Tibial artery (tissue), 4 donors: ENCODE measurements around the gene HMGA1.

ENCODE experiments used
- DNase-seq, 2 donors: peaks; one replicate each; pipeline ENCODE4 v3.0.0-alpha.2; 2019
- H3K27ac ChIP-seq, 2 donors: fragments of 200-600 bp; sonication (generic) in 1 of 2; 1 replicate in 1 of 2; 2 replicates in 1 of 2; pipeline ENCODE4 v1.5.1; 2018 to 2019; ENCODE audit warnings: mild to moderate bottlenecking in 1 of 2
- H3K27me3 ChIP-seq, 2 donors: fragments of 200-600 bp; sonication (generic) in 1 of 2; one replicate each; pipeline versions ENCODE4 v1.5.1 to v1.6.0; 2016 to 2019
- H3K36me3 ChIP-seq, 3 donors: fragments of 200-600 bp; sonication (generic) in 2 of 3; one replicate each; pipeline ENCODE4 v1.5.1; 2016 to 2019; ENCODE audit warnings: mild to moderate bottlenecking in 2 of 3
- H3K4me1 ChIP-seq, 4 donors: fragments of 200-600 bp; sonication (generic) in 2 of 4; 1 replicate in 3 of 4; 2 replicates in 1 of 4; pipeline ENCODE4 v1.5.1; 2016 to 2019
- H3K4me3 ChIP-seq, 2 donors: fragments of 200-600 bp; sonication (generic) in 1 of 2; 1 replicate in 1 of 2; 2 replicates in 1 of 2; pipeline ENCODE4 v1.5.1; 2018 to 2019; ENCODE audit warnings: mild to moderate bottlenecking in 2 of 2
- H3K9me3 ChIP-seq, 3 donors: fragments of 200-600 bp; sonication (generic) in 1 of 3; one replicate each; pipeline ENCODE4 v1.5.1; 2016 to 2019
- intact Hi-C: fragments of 100-400 bp; cut with DNase I; formaldehyde crosslinking; loops from one replicate; pipeline ENCODE4 v1.15.0; 2023; ENCODE audit warnings: low total_unique reads
- TF ChIP-seq, protein P1 (sequence below), 2 experiments: fragments of 200-600 bp in 1 of 2; fragments of 450-650 bp in 1 of 2; IDR thresholded peaks; one replicate each; pipeline ENCODE4 v1.5.1; 2017 to 2019; ENCODE audit warnings: antibody characterized with exemption in 2 of 2, mild to moderate bottlenecking in 1 of 2, moderate library complexity in 1 of 2

HMGA1 gene

DNA sequence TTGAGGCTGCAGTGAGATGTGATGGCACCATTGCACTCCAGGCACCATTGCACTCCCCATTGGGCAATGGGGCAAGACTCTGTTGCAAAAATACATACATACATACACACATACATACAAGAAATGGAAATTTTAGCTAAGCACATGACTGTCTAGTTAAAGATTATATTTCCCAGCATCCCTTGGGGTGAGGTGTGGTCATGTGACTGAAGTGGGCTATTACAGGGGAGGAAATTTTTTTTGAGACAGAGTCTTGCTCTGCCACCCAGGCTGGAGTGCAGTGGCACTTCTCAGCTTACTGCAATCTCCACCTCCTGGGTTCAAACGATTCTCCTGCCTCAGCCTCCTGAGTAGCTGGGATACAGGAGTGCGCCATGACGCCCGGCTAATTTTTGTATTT, 32.0 kb upstream of the HMGA1 start:
- Histone ChIP-seq H3K4me3 (no peak overlapping the region), H3K9me3 (no peaks in the 10 kb centered on the region), H3K36me3 (no peaks in the 10 kb centered on the region), H3K27ac (no peak overlapping the region), H3K27me3 (peaks cover 0 to 10% of the 10 kb centered on the region in 2 donors), H3K4me1 (no peaks in the 10 kb centered on the region)
- no peak for DNase-seq
- TF ChIP-seq, protein P1, sequence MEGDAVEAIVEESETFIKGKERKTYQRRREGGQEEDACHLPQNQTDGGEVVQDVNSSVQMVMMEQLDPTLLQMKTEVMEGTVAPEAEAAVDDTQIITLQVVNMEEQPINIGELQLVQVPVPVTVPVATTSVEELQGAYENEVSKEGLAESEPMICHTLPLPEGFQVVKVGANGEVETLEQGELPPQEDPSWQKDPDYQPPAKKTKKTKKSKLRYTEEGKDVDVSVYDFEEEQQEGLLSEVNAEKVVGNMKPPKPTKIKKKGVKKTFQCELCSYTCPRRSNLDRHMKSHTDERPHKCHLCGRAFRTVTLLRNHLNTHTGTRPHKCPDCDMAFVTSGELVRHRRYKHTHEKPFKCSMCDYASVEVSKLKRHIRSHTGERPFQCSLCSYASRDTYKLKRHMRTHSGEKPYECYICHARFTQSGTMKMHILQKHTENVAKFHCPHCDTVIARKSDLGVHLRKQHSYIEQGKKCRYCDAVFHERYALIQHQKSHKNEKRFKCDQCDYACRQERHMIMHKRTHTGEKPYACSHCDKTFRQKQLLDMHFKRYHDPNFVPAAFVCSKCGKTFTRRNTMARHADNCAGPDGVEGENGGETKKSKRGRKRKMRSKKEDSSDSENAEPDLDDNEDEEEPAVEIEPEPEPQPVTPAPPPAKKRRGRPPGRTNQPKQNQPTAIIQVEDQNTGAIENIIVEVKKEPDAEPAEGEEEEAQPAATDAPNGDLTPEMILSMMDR (IDR thresholded peaks at IDR 0.05) = no peak
- intact Hi-C loops = no loop called here

DNA sequence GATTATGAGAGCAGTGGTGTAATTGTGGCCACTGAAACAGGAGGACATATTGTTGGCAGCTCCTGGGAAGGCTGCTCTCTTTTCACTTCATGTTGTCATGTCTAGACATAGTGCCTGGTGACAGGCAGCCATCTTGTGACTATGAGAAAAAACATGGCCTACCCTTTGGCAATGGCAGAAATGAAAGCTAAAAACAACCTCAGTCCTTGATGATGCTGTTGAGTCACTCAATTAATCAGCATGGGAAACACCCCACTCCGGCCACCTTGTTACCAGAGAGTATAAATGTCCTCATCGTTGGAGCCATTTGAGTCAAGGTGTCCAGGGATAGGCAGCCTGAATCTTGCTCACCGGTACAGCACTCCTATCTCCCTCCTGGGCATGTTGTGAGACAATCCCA, 31.2 kb upstream of the HMGA1 start:
- Histone ChIP-seq H3K27ac (no peak overlapping the region), H3K9me3 (no peaks in the 10 kb centered on the region), H3K36me3 (no peaks in the 10 kb centered on the region), H3K4me3 (no peak overlapping the region), H3K4me1 (no peaks in the 10 kb centered on the region), H3K27me3 (peaks cover 0 to 10% of the 10 kb centered on the region in 2 donors)
- TF ChIP-seq, protein P1 (IDR thresholded peaks at IDR 0.05) = no peak
- intact Hi-C loops = no loop called here
- DNase-seq = no peak

DNA sequence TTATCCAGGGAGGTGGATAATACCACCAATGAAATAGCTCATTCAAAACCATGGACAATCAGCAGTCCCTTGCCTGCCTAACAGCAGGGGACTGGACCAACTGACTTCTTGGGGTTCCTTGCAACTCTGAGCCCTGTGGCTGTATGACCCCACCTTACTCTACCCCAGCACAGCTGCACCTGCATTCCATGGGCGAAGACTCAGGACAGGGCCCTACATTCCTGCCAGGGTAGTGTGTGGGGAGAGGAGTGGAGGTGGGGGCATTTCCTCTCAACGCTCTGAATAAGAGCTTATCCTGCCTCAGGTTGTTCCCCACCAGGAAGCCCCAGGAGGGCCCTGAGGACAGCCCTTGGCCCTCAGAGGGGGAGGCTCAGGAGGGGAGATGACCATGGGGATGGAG, 30.8 kb upstream of the HMGA1 start:
- H3K4me3 ChIP-seq = no peak overlapping the region
- no peak overlapping the region for H3K27ac ChIP-seq
- TF ChIP-seq, protein P1 (IDR thresholded peaks at IDR 0.05) = no peak
- H3K36me3 ChIP-seq = no peaks in the 10 kb centered on the region
- peaks cover 0 to 10% of the 10 kb centered on the region in 2 donors for H3K27me3 ChIP-seq
- DNase-seq = no peak
- H3K4me1 ChIP-seq = no peaks in the 10 kb centered on the region
- intact Hi-C loops = no loop called here
- no peaks in the 10 kb centered on the region for H3K9me3 ChIP-seq

DNA sequence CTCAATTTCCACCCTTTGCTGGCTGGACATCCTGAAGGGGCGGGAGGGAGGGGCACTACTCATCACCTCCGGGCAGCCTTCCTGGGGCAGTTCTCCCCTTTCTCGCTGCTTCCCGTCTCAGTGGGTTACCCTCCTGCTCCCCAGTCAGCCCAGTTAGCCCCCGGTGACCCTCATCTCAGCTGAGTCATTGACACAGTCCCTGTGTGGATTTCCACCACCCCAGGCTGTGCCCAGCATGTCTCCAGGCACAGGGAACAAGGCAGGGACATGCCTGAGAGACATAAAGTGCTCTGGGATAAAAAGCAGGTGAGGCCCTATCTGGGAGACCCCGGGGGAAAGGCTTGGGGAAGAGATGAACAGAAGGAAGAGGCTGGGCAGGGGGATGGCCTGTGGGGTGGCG, 29.9 kb upstream of the HMGA1 start:
- intact Hi-C loops = no loop called here
- no peak overlapping the region for H3K27ac ChIP-seq
- TF ChIP-seq, protein P1 (IDR thresholded peaks at IDR 0.05) = no peak
- H3K4me1 ChIP-seq = no peaks in the 10 kb centered on the region
- H3K27me3 ChIP-seq = peaks cover 0 to 10% of the 10 kb centered on the region in 2 donors
- H3K4me3 ChIP-seq = no peak overlapping the region
- H3K36me3 ChIP-seq = no peaks in the 10 kb centered on the region
- DNase-seq = no peak
- H3K9me3 ChIP-seq = no peaks in the 10 kb centered on the region

DNA sequence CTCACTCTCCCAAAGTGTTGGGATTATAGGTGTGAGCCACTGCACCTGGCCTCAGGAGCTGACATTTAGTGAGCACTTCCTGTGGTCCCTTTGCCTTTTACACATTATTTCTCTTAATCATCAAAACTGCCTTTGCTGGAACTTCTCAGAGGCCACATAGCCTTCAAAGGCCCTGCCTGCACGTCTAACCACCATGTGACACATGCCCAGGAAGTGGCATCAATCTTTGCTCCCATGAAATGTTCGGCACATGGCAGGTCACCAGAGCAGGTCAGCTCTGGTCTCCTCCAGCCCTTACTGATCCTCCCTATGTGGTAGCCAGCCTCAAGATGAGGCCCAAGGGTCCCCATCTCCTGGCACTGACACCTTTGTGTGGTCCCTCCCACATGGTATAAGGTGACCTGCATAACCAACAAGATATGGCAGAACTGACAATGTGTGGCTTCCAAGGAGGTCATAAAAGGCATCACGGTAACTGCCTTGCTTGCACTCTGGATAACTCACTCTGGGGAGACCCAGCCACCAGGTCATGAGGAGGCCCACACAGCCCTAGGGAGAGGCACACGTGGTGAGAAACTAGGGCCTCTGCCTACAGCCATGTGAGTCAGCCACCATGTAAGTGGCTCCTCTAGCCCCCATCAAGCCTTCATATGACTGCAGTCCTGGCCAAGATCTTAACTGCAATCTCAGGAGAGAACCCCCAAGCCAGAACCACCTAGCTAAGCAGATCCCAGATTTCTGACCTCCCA, 28.8 kb upstream of the HMGA1 start:
- intact Hi-C loops = no loop called here
- TF ChIP-seq, protein P1 (IDR thresholded peaks at IDR 0.05) = no peak

More for the DNA sequence above, 28.8 kb upstream of the HMGA1 start:
- no peaks in the 10 kb centered on the region for H3K9me3 ChIP-seq
- DNase-seq = no peak
- no peaks in the 10 kb centered on the region for H3K4me1 ChIP-seq
- no peak overlapping the region for H3K27ac ChIP-seq
- peaks cover 0 to 1% of the 10 kb centered on the region in 2 donors for H3K27me3 ChIP-seq
- no peak overlapping the region for H3K4me3 ChIP-seq
- no peaks in the 10 kb centered on the region for H3K36me3 ChIP-seq
